LNCaP clone FGC (cell line): ENCODE measurements around the gene EDIL3.
"Not testable (repeated sequence)": the region's sequence is repeated elsewhere in the genome, so short reads cannot be mapped to it uniquely, and the experiment has no call there.

ENCODE experiments used
- DNase-seq: peaks from one replicate; pipeline ENCODE4 v3.0.0-alpha.2; 2011; ENCODE audit warnings: low read depth
- H3K4me3 ChIP-seq: 2 replicates; pipeline ENCODE4 v1.5.1; 2011; ENCODE audit warnings: mild to moderate bottlenecking, low read depth, low read length, control low read depth
- CTCF ChIP-seq: IDR thresholded peaks from 2 replicates; pipeline ENCODE4 v1.5.1; 2012; ENCODE audit warnings: mild to moderate bottlenecking; ENCODE audit not compliant: control insufficient read depth, insufficient read depth; ENCODE audit errors: extremely low read depth

EDIL3 gene

GRCh38 chr5:84162695-84163094 lies 222.0 kb downstream of the EDIL3 start:
- DNase-seq: no peak
- TF ChIP-seq CTCF: no peak
- no peak overlapping the region for H3K4me3 ChIP-seq

GRCh38 chr5:84160650-84161049 lies 224.0 kb downstream of the EDIL3 start:
- DNase-seq, H3K4me3 ChIP-seq: not testable (repeated sequence)

GRCh38 chr5:84149094-84149493 lies 235.6 kb downstream of the EDIL3 start:
- TF ChIP-seq CTCF: no peak
- H3K4me3 ChIP-seq: no peak overlapping the region
- no peak for DNase-seq

- H3K4me3 ChIP-seq: no peak overlapping the region
- no peak for DNase-seq
- no peak for TF ChIP-seq CTCF
Observed at GRCh38 chr5:84148651-84149050, 236.0 kb downstream of the EDIL3 start.

- TF ChIP-seq CTCF: no peak
- H3K4me3 ChIP-seq: no peak overlapping the region
- no peak for DNase-seq
Observed at GRCh38 chr5:84137541-84137940, 247.1 kb downstream of the EDIL3 start.

- no peak overlapping the region for H3K4me3 ChIP-seq
Observed at GRCh38 chr5:84131372-84131771, 253.3 kb downstream of the EDIL3 start.

GRCh38 chr5:84130006-84130580 lies 254.6 kb downstream of the EDIL3 start:
- TF ChIP-seq CTCF: no peak

More at GRCh38 chr5:84131372-84131771, 253.3 kb downstream of the EDIL3 start:
- DNase-seq: peak; percentile 67
- TF ChIP-seq CTCF: no peak

More at GRCh38 chr5:84130006-84130580, 254.6 kb downstream of the EDIL3 start:
- peak; percentile 50 for DNase-seq
- no peak overlapping the region for H3K4me3 ChIP-seq
